ENCODE results near the gene OARD1. TPM values are rescaled to one million over a fixed set of nuclear protein-coding genes. Genes with fewer than 3 reads are reported as not detected.

The OARD1 gene
- total RNA-seq, 1 donor = 7.2 TPM

- Histone ChIP-seq H2AFZ (ENCODE audit: low read length) (no peak within 1 kb of the TSS), H3K79me2 (ENCODE audit: insufficient read depth, low read length) (no peaks in the 10 kb centered on the region), H4K20me1 (ENCODE audit: insufficient read depth, low read length) (no peaks in the 10 kb centered on the region), H3K27me3 (ENCODE audit: insufficient read depth, low read length) (peaks cover 3% of the 10 kb centered on the region), H3K4me2 (ENCODE audit: insufficient read depth, low read length) (no peak within 1 kb of the TSS), H3K4me3 (ENCODE audit: insufficient read depth, low read length) (no peak within 1 kb of the TSS), H3K9me3 (ENCODE audit: low read depth, low read length) (no peaks in the 10 kb centered on the region), H3K27ac (ENCODE audit: low read depth, low read length) (no peak within 1 kb of the TSS), H3K36me3 (ENCODE audit: insufficient read depth, low read length) (no peaks in the 10 kb centered on the region), H3K4me1 (ENCODE audit: insufficient read depth, low read length) (no peaks in the 10 kb centered on the region)
- DNase-seq (ENCODE audit: insufficient read length, low spot score, missing footprints) = peak; percentile 86
- peak; percentile 79 for TF ChIP-seq CTCF (IDR thresholded peaks at IDR 0.05; ENCODE audit: extremely low read depth, low read depth, low read length)
These were observed 32.8 kb downstream of the OARD1 start, which contains the start of gene UNC5CL for GRCh38 chr6:41039060-41039998. Gene UNC5CL (minus strand): TSS chr6:41039221. CDS start chr6:41035074, 4,147 bp downstream.

- Histone ChIP-seq H4K20me1 (ENCODE audit: insufficient read depth, low read length) (no peaks in the 10 kb centered on the region), H3K27me3 (ENCODE audit: insufficient read depth, low read length) (peaks cover 3% of the 10 kb centered on the region), H3K27ac (ENCODE audit: low read depth, low read length) (no peak overlapping the region), H3K9me3 (ENCODE audit: low read depth, low read length) (no peaks in the 10 kb centered on the region), H3K79me2 (ENCODE audit: insufficient read depth, low read length) (no peaks in the 10 kb centered on the region), H3K36me3 (ENCODE audit: insufficient read depth, low read length) (no peaks in the 10 kb centered on the region), H2AFZ (ENCODE audit: low read length) (no peak overlapping the region), H3K4me1 (ENCODE audit: insufficient read depth, low read length) (no peaks in the 10 kb centered on the region), H3K4me2 (ENCODE audit: insufficient read depth, low read length) (no peak overlapping the region), H3K4me3 (ENCODE audit: insufficient read depth, low read length) (no peak overlapping the region)
- no peak for TF ChIP-seq CTCF (IDR thresholded peaks at IDR 0.05; ENCODE audit: extremely low read depth, low read depth, low read length)
- DNase-seq (ENCODE audit: insufficient read length, low spot score, missing footprints) = peak; percentile 15
These were observed 34.0 kb downstream of the OARD1 start for GRCh38 chr6:41038205-41038604.

- no peak overlapping the region for H2AFZ ChIP-seq (ENCODE audit: low read length)
- TF ChIP-seq CTCF (IDR thresholded peaks at IDR 0.05; ENCODE audit: extremely low read depth, low read depth, low read length) = no peak
- H3K9me3 ChIP-seq (ENCODE audit: low read depth, low read length) = no peaks in the 10 kb centered on the region
- H3K27me3 ChIP-seq (ENCODE audit: insufficient read depth, low read length) = peaks cover 3% of the 10 kb centered on the region
- H4K20me1 ChIP-seq (ENCODE audit: insufficient read depth, low read length) = no peaks in the 10 kb centered on the region
- DNase-seq (ENCODE audit: insufficient read length, low spot score, missing footprints) = no peak
- H3K4me1 ChIP-seq (ENCODE audit: insufficient read depth, low read length) = no peaks in the 10 kb centered on the region
- H3K27ac ChIP-seq (ENCODE audit: low read depth, low read length) = no peak overlapping the region
- no peak overlapping the region for H3K4me3 ChIP-seq (ENCODE audit: insufficient read depth, low read length)
- H3K79me2 ChIP-seq (ENCODE audit: insufficient read depth, low read length) = no peaks in the 10 kb centered on the region
- H3K36me3 ChIP-seq (ENCODE audit: insufficient read depth, low read length) = no peaks in the 10 kb centered on the region
- no peak overlapping the region for H3K4me2 ChIP-seq (ENCODE audit: insufficient read depth, low read length)
These were observed 34.9 kb downstream of the OARD1 start for GRCh38 chr6:41037107-41037900.

GRCh38 chr6:41036601-41037000 lies 35.6 kb downstream of the OARD1 start:
- Histone ChIP-seq H3K79me2 (ENCODE audit: insufficient read depth, low read length) (no peaks in the 10 kb centered on the region), H3K27ac (ENCODE audit: low read depth, low read length) (no peak overlapping the region), H3K4me2 (ENCODE audit: insufficient read depth, low read length) (no peak overlapping the region), H3K36me3 (ENCODE audit: insufficient read depth, low read length) (no peaks in the 10 kb centered on the region), H4K20me1 (ENCODE audit: insufficient read depth, low read length) (no peaks in the 10 kb centered on the region), H3K9me3 (ENCODE audit: low read depth, low read length) (no peaks in the 10 kb centered on the region), H3K4me1 (ENCODE audit: insufficient read depth, low read length) (no peaks in the 10 kb centered on the region), H2AFZ (ENCODE audit: low read length) (no peak overlapping the region), H3K4me3 (ENCODE audit: insufficient read depth, low read length) (no peak overlapping the region), H3K27me3 (ENCODE audit: insufficient read depth, low read length) (peaks cover 3% of the 10 kb centered on the region)
- DNase-seq (ENCODE audit: insufficient read length, low spot score, missing footprints) = peak; percentile 17
- no peak for TF ChIP-seq CTCF (IDR thresholded peaks at IDR 0.05; ENCODE audit: extremely low read depth, low read depth, low read length)

Data from osteoblast (primary cell).